Measurements from ENCODE around the gene SGPL1.

Gene SGPL1

DNA sequence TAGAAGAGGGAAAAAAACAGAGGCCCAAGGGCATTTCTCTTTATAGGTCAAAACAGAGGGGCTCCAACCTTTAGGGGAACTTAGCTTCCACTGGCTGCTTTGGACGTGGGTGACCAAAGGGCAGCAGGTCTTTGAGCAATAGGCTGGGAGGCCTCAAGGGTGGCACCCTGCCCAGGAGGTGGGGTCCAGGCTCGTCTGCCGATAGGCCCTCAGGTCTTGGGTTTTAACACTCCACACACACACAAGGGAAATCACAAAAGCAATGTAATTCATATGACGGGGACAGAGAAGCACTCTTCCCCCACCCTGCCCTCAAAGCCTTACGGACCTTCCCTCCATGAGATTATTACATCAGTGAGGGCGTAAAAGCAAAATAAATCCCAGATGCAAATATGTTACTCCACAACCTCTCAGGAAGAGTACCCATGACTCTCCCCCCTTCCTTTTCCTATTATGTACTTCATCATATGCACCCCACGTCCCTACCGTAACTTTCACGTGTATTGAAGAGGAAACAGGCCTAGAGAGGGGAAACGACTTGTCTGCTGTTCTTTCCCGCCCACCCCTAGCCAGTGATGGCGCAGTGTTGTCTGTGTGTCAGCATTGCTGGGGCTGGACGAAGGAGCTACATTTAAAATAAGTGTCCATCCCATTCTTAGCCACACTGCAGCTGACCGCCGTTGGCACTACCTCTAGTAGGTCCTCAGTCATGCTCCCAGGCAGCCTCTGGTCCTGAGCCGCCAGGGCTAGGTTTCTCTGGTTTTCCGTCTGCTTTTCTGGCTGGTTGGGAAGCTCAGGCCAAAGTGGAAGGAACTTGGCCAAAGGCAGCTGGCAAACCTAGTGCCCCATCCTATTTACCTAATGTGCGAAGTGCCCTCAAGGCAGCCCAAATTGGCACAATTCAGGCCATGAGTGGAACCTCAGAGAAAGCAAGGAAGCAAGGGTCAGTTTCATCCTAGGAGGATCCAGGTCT is 70.5 kb downstream of the SGPL1 start:
- no peak for FAIRE-seq
- TF ChIP-seq SPI1 (IDR thresholded peaks at IDR 0.05; ENCODE audit: low read depth, low read length) (no peak), POLR2AphosphoS5 (IDR thresholded peaks at IDR 0.05; ENCODE audit: low read depth, low read length) (no peak)
- no peak for DNase-seq (ENCODE audit: insufficient read length, low spot score)

- no peak for DNase-seq (ENCODE audit: insufficient read length, low spot score)
- TF ChIP-seq SPI1 (IDR thresholded peaks at IDR 0.05; ENCODE audit: low read depth, low read length) (no peak), TAF1 (IDR thresholded peaks at IDR 0.05; ENCODE audit: low read depth, low read length) (no peak), POLR2A (IDR thresholded peaks at IDR 0.05; ENCODE audit: low read depth, low read length) (no peak), POU2F2 (IDR thresholded peaks at IDR 0.05; ENCODE audit: low read depth, low read length) (no peak), PAX5 (IDR thresholded peaks at IDR 0.05; ENCODE audit: insufficient read depth, low read length, severe bottlenecking) (no peak), POLR2AphosphoS5 (IDR thresholded peaks at IDR 0.05; ENCODE audit: low read depth, low read length) (no peak)
- no peak for FAIRE-seq
Observed at GRCh38 chr10:70886921-70887665, 71.3 kb downstream of the SGPL1 start.

- DNase-seq (ENCODE audit: insufficient read length, low spot score) (peak; percentile 80), FAIRE-seq (peak; percentile 65)
- TF ChIP-seq POLR2A (IDR thresholded peaks at IDR 0.05; ENCODE audit: low read depth, low read length) (no peak), TAF1 (IDR thresholded peaks at IDR 0.05; ENCODE audit: low read depth, low read length) (no peak), SPI1 (IDR thresholded peaks at IDR 0.05; ENCODE audit: low read depth, low read length) (no peak), PAX5 (IDR thresholded peaks at IDR 0.05; ENCODE audit: insufficient read depth, low read length, severe bottlenecking) (no peak)
Observed at GRCh38 chr10:70887804-70888800, 72.4 kb downstream of the SGPL1 start, which contains the start of gene PCBD1. Gene PCBD1, minus strand, starts transcription at chr10:70888565. Its CDS starts 32 bp downstream, at chr10:70888533.

DNA sequence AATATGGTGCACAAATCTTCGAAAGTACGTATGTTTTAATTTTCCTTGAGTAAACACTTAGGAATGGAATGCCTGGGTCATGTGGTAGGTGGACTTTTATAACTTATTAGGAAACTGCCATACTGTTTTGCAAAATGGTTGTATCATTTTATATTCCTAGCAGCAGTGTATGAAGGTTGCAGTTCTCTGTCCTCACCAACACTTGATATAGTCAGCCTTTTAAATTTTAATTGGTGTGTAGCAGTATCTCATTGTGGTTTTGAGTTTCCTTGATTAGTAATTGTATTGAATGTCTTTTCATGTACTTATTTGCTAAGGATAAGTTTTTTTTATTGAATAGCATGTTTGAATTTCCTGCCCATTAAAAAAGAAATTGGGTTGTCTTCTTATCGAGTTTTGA is 73.5 kb downstream of the SGPL1 start:
- DNase-seq (ENCODE audit: insufficient read length, low spot score) (no peak), FAIRE-seq (no peak)
- TF ChIP-seq POLR2A (IDR thresholded peaks at IDR 0.05; ENCODE audit: low read depth, low read length) (no peak), SPI1 (IDR thresholded peaks at IDR 0.05; ENCODE audit: low read depth, low read length) (no peak), POU2F2 (IDR thresholded peaks at IDR 0.05; ENCODE audit: low read depth, low read length) (no peak), POLR2AphosphoS5 (IDR thresholded peaks at IDR 0.05; ENCODE audit: low read depth, low read length) (no peak), TAF1 (IDR thresholded peaks at IDR 0.05; ENCODE audit: low read depth, low read length) (no peak), PAX5 (IDR thresholded peaks at IDR 0.05; ENCODE audit: insufficient read depth, low read length, severe bottlenecking) (no peak)

GRCh38 chr10:70890917-70891431 is 75.2 kb downstream of the SGPL1 start:
- TF ChIP-seq POU2F2 (IDR thresholded peaks at IDR 0.05; ENCODE audit: low read depth, low read length): no peak
- no peak for TF ChIP-seq POLR2AphosphoS5 (IDR thresholded peaks at IDR 0.05; ENCODE audit: low read depth, low read length)
- TF ChIP-seq SPI1 (IDR thresholded peaks at IDR 0.05; ENCODE audit: low read depth, low read length): no peak
- no peak for TF ChIP-seq TAF1 (IDR thresholded peaks at IDR 0.05; ENCODE audit: low read depth, low read length)
- TF ChIP-seq POLR2A (IDR thresholded peaks at IDR 0.05; ENCODE audit: low read depth, low read length): no peak
- TF ChIP-seq PAX5 (IDR thresholded peaks at IDR 0.05; ENCODE audit: insufficient read depth, low read length, severe bottlenecking): no peak
- FAIRE-seq (no peak), DNase-seq (ENCODE audit: insufficient read length, low spot score) (no peak)

- no peak for DNase-seq (ENCODE audit: insufficient read length, low spot score)
- FAIRE-seq: no peak
- TF ChIP-seq POLR2AphosphoS5 (IDR thresholded peaks at IDR 0.05; ENCODE audit: low read depth, low read length) (no peak), SPI1 (IDR thresholded peaks at IDR 0.05; ENCODE audit: low read depth, low read length) (no peak), POLR2A (IDR thresholded peaks at IDR 0.05; ENCODE audit: low read depth, low read length) (no peak), POU2F2 (IDR thresholded peaks at IDR 0.05; ENCODE audit: low read depth, low read length) (no peak), TAF1 (IDR thresholded peaks at IDR 0.05; ENCODE audit: low read depth, low read length) (no peak)
Observed at GRCh38 chr10:70891627-70892026, 75.9 kb downstream of the SGPL1 start.

DNA sequence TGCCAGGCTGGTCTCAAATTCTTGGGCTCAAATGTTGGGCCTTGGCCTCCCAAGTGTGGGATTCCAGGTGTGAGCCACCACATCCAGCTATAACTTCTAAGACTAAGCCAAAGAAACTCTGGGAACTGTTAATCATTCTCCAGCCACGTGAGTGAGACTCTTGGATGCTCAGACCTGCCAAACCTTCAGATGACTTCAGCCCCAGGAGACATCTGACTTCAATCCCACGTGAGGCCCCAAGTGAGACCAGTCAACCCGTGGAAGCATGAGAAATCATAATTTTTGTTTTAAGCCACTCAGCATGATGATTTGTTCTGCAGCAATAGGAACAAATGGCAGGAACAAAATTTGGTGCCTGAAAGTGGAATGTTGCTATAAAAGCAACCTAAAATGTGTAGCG is 76.9 kb downstream of the SGPL1 start:
- FAIRE-seq (no peak), DNase-seq (ENCODE audit: insufficient read length, low spot score) (no peak)
- no peak for TF ChIP-seq PAX5 (IDR thresholded peaks at IDR 0.05; ENCODE audit: insufficient read depth, low read length, severe bottlenecking)
- TF ChIP-seq POU2F2 (IDR thresholded peaks at IDR 0.05; ENCODE audit: low read depth, low read length): no peak
- no peak for TF ChIP-seq POLR2AphosphoS5 (IDR thresholded peaks at IDR 0.05; ENCODE audit: low read depth, low read length)
- TF ChIP-seq TAF1 (IDR thresholded peaks at IDR 0.05; ENCODE audit: low read depth, low read length): no peak
- no peak for TF ChIP-seq SPI1 (IDR thresholded peaks at IDR 0.05; ENCODE audit: low read depth, low read length)
- TF ChIP-seq POLR2A (IDR thresholded peaks at IDR 0.05; ENCODE audit: low read depth, low read length): no peak

DNA sequence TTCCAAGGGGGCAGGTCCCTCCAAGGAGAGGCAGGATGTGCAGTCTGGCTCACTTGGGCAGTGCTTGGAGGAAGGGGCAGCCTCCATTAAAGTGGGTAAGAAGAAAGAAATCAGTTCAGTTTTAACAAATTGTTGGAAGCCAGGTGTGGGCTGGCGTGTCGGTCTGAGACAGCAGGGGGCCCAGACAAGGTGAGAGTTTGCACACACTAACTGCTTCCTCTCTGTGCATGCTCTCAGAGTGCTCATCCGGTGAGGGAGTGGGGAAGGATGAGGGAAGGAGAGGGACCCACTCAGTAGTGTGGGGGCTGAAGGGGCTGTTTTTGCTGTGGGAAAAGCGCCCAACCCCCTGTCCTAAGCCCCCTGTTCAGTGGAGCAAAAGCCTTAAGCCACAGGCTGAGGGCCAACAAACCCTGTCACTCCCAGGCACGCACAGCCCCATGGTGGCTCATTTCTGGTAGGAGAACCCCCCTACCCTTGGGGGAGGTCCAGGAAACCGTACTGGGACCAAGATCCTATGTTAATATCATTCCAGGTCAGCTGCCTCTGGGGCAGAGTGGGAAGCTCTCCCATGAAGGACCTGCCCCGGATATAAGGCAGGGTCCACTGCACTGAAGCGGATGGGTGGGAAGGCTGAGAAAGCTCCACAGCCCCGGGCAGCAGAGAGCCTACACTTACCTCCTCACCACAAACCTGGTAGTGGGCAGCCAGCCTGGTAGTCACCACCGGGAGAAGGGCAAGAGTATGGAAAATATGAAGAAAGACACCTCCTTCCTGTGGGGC is 77.7 kb downstream of the SGPL1 start:
- FAIRE-seq (no peak), DNase-seq (ENCODE audit: insufficient read length, low spot score) (no peak)
- TF ChIP-seq TAF1 (IDR thresholded peaks at IDR 0.05; ENCODE audit: low read depth, low read length) (no peak), PAX5 (IDR thresholded peaks at IDR 0.05; ENCODE audit: insufficient read depth, low read length, severe bottlenecking) (no peak), POLR2A (IDR thresholded peaks at IDR 0.05; ENCODE audit: low read depth, low read length) (no peak), POU2F2 (IDR thresholded peaks at IDR 0.05; ENCODE audit: low read depth, low read length) (no peak), POLR2AphosphoS5 (IDR thresholded peaks at IDR 0.05; ENCODE audit: low read depth, low read length) (no peak), SPI1 (IDR thresholded peaks at IDR 0.05; ENCODE audit: low read depth, low read length) (no peak)

Measured in GM12891 (cell line).